Measurements from ENCODE around the gene FOXG1. TPM values are rescaled to one million over a fixed set of nuclear protein-coding genes. Genes with fewer than 3 reads are reported as not detected.
A peak's percentile ranks its signal among the peaks of the same experiment; 100 is the strongest.

The FOXG1 gene
- total and polyA plus RNA-seq, 9 of the 15 experiments (the other 6 are each of a cell fraction or from before 2014, with no cell fraction given), result 0.56 to 3.7 (median 0.85) TPM

DNA sequence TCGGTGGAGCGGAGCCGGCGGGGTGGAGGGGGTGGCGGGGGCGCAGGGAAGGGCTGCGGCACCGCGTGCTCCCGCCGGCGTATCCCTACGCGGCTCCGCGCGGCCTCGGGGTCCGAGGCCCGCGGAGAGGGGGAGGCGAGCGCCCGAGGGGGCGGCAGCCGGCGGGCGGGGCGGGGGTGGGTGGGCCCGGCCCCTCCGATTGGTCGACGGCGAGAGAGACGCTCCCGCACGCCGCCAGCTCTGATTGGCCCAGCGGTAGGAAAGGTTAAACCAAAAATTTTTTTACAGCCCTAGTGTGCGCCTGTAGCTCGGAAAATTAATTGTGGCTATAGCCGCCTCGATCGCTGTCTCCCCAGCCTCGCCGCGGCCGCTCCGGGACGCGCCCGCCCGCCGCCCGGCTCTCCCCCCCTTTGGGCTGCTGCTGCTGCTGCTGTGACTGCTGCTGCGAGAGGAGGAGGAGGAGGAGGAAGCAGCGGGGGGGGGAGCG, at the start of gene FOXG1 (continued):
- TF ChIP-seq THRAP3 (IDR thresholded peaks at IDR 0.05; ENCODE audit: borderline replicate concordance) (no peak), ELF1 (tag; IDR thresholded peaks at IDR 0.05) (no peak), ZNF589 (CRISPR knock-in tag; IDR thresholded peaks at IDR 0.05; ENCODE audit: low read depth) (no peak), ZBTB7A (IDR thresholded peaks at IDR 0.05; ENCODE audit: borderline replicate concordance, control insufficient read depth, low read depth, low read length) (peak; percentile 78; the same call in 1 of the 2 replicates), HNRNPH1 (optimal IDR thresholded peaks at IDR 0.05; ENCODE audit: low read depth, low read length) (no peak), CEBPG (CRISPR knock-in tag; IDR thresholded peaks at IDR 0.05) (no peak), CEBPG (tag; conservative IDR thresholded peaks at IDR 0.05 in 1 of 2, IDR thresholded peaks at IDR 0.05 in 1 of 2) (no peak), TEAD2 (tag; IDR thresholded peaks at IDR 0.05) (no peak), SAFB (IDR thresholded peaks at IDR 0.05; ENCODE audit: borderline replicate concordance, low read depth, low read length) (no peak), ZBTB26 (CRISPR knock-in tag; IDR thresholded peaks at IDR 0.05) (no peak), ZNF436 (CRISPR knock-in tag; IDR thresholded peaks at IDR 0.05) (no peak), ZNF699 (CRISPR knock-in tag; IDR thresholded peaks at IDR 0.05; ENCODE audit: insufficient replicate concordance) (no peak), ZBTB2 (IDR thresholded peaks at IDR 0.05) (no peak), ETV5 (CRISPR knock-in tag; IDR thresholded peaks at IDR 0.05; ENCODE audit: low read depth) (no peak), RBFOX2 (IDR thresholded peaks at IDR 0.05; ENCODE audit: low read depth, low read length) (0 out of 2 replicates have a peak, but pooled peaks have one; percentile 46), NR2F6 (CRISPR knock-in tag; IDR thresholded peaks at IDR 0.05) (no peak), KDM5B (IDR thresholded peaks at IDR 0.05; ENCODE audit: insufficient replicate concordance, low read depth, low read length) (peak; percentile 28)
- TF ChIP-seq, protein P1, sequence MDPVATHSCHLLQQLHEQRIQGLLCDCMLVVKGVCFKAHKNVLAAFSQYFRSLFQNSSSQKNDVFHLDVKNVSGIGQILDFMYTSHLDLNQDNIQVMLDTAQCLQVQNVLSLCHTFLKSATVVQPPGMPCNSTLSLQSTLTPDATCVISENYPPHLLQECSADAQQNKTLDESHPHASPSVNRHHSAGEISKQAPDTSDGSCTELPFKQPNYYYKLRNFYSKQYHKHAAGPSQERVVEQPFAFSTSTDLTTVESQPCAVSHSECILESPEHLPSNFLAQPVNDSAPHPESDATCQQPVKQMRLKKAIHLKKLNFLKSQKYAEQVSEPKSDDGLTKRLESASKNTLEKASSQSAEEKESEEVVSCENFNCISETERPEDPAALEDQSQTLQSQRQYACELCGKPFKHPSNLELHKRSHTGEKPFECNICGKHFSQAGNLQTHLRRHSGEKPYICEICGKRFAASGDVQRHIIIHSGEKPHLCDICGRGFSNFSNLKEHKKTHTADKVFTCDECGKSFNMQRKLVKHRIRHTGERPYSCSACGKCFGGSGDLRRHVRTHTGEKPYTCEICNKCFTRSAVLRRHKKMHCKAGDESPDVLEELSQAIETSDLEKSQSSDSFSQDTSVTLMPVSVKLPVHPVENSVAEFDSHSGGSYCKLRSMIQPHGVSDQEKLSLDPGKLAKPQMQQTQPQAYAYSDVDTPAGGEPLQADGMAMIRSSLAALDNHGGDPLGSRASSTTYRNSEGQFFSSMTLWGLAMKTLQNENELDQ (CRISPR knock-in tag; IDR thresholded peaks at IDR 0.05; ENCODE audit: borderline replicate concordance), result no peak
- TF ChIP-seq, protein P2, sequence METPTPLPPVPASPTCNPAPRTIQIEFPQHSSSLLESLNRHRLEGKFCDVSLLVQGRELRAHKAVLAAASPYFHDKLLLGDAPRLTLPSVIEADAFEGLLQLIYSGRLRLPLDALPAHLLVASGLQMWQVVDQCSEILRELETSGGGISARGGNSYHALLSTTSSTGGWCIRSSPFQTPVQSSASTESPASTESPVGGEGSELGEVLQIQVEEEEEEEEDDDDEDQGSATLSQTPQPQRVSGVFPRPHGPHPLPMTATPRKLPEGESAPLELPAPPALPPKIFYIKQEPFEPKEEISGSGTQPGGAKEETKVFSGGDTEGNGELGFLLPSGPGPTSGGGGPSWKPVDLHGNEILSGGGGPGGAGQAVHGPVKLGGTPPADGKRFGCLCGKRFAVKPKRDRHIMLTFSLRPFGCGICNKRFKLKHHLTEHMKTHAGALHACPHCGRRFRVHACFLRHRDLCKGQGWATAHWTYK (CRISPR knock-in tag; IDR thresholded peaks at IDR 0.05), result no peak
- TF ChIP-seq, protein P3, sequence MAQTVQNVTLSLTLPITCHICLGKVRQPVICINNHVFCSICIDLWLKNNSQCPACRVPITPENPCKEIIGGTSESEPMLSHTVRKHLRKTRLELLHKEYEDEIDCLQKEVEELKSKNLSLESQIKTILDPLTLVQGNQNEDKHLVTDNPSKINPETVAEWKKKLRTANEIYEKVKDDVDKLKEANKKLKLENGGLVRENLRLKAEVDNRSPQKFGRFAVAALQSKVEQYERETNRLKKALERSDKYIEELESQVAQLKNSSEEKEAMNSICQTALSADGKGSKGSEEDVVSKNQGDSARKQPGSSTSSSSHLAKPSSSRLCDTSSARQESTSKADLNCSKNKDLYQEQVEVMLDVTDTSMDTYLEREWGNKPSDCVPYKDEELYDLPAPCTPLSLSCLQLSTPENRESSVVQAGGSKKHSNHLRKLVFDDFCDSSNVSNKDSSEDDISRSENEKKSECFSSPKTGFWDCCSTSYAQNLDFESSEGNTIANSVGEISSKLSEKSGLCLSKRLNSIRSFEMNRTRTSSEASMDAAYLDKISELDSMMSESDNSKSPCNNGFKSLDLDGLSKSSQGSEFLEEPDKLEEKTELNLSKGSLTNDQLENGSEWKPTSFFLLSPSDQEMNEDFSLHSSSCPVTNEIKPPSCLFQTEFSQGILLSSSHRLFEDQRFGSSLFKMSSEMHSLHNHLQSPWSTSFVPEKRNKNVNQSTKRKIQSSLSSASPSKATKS (CRISPR knock-in tag; IDR thresholded peaks at IDR 0.05), result no peak
